Transverse colon (tissue), 4 donors: ENCODE results near the gene DISC1.
A peak's percentile ranks its signal among the peaks of the same experiment; 100 is the strongest.

Experiments
- EP300 ChIP-seq: sonication (generic); formaldehyde crosslinking; IDR thresholded peaks from one replicate; pipeline ENCODE4 v1.6.1; 2017; ENCODE audit warnings: antibody characterized with exemption, low read depth
- POLR2A ChIP-seq: fragments of 450-650 bp; IDR thresholded peaks from one replicate; pipeline ENCODE4 v1.6.1; 2016; ENCODE audit warnings: antibody characterized with exemption, mild to moderate bottlenecking, moderate library complexity
- POLR2AphosphoS5 ChIP-seq, 3 donors: sonication (generic); formaldehyde crosslinking; IDR thresholded peaks; one replicate each; pipeline ENCODE4 v1.6.1; 2016; ENCODE audit warnings: antibody characterized with exemption in 3 of 3
- TF ChIP-seq, protein P1 (sequence below), 5 experiments: fragments of 200-600 bp in 3 of 5; fragments of 450-650 bp in 2 of 5; sonication (generic) in 3 of 5; IDR thresholded peaks; 1 replicate in 2 of 5; 2 replicates in 3 of 5; pipeline ENCODE4 v1.5.1; 2016 to 2017; ENCODE audit warnings: antibody characterized with exemption in 5 of 5, inconsistent platforms in 3 of 5, mild to moderate bottlenecking in 2 of 5, moderate library complexity in 1 of 5

DNA sequence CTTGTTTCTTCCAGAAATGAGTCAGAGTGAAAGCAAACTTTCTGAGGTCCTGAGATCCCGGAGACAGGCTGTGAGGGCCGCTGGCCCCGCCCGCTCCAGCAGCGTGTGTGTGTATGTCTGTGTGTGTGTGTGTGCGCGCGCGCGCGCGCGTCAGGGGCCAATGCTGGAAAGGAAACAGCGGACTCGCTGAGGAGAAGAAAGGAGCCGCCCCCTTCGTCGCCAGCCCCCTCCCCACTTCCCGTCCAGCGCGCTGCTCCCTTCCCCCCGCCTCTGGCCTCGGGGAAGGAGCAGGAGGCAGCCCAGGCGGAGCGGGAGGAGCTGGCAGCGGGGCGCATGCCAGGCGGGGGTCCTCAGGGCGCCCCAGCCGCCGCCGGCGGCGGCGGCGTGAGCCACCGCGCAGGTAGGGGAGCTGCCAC, at the start of gene DISC1:
- TF ChIP-seq POLR2A, result peak; percentile 22
- TF ChIP-seq POLR2AphosphoS5 (IDR thresholded peaks at IDR 0.05), result peak; percentile 4 to 28 (median 26)
- TF ChIP-seq, protein P1, sequence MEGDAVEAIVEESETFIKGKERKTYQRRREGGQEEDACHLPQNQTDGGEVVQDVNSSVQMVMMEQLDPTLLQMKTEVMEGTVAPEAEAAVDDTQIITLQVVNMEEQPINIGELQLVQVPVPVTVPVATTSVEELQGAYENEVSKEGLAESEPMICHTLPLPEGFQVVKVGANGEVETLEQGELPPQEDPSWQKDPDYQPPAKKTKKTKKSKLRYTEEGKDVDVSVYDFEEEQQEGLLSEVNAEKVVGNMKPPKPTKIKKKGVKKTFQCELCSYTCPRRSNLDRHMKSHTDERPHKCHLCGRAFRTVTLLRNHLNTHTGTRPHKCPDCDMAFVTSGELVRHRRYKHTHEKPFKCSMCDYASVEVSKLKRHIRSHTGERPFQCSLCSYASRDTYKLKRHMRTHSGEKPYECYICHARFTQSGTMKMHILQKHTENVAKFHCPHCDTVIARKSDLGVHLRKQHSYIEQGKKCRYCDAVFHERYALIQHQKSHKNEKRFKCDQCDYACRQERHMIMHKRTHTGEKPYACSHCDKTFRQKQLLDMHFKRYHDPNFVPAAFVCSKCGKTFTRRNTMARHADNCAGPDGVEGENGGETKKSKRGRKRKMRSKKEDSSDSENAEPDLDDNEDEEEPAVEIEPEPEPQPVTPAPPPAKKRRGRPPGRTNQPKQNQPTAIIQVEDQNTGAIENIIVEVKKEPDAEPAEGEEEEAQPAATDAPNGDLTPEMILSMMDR (IDR thresholded peaks at IDR 0.05), result no peak
- no peak for TF ChIP-seq EP300
